Measurements from ENCODE around the gene NUMB.

- TF ChIP-seq, protein P1, sequence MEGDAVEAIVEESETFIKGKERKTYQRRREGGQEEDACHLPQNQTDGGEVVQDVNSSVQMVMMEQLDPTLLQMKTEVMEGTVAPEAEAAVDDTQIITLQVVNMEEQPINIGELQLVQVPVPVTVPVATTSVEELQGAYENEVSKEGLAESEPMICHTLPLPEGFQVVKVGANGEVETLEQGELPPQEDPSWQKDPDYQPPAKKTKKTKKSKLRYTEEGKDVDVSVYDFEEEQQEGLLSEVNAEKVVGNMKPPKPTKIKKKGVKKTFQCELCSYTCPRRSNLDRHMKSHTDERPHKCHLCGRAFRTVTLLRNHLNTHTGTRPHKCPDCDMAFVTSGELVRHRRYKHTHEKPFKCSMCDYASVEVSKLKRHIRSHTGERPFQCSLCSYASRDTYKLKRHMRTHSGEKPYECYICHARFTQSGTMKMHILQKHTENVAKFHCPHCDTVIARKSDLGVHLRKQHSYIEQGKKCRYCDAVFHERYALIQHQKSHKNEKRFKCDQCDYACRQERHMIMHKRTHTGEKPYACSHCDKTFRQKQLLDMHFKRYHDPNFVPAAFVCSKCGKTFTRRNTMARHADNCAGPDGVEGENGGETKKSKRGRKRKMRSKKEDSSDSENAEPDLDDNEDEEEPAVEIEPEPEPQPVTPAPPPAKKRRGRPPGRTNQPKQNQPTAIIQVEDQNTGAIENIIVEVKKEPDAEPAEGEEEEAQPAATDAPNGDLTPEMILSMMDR (IDR thresholded peaks at IDR 0.05): no peak
- TF ChIP-seq POLR2A (IDR thresholded peaks at IDR 0.05) (no peak), EP300 (IDR thresholded peaks at IDR 0.05) (no peak), POLR2AphosphoS5 (IDR thresholded peaks at IDR 0.05) (no peak)
These were observed 198.5 kb downstream of the NUMB start for GRCh38 chr14:73259837-73260236.
